Activated T-cell treated with anti-CD3 and anti-CD28 coated beads, Interleukin-2, amount 50 U/mL, for 4 hours (primary cell): ENCODE data around the gene SOX9. TPM values are rescaled to one million over a fixed set of nuclear protein-coding genes. Genes with fewer than 3 reads are reported as not detected.

Source experiments
- ATAC-seq, 2 donors: fragments of 200-7000 bp; cut with Tn5 transposase; one replicate each; pipeline ENCODE4 v1.10.0; 2021
- DNase-seq: peaks from one replicate; pipeline ENCODE4 v3.0.0-alpha.2; 2020
- H3K27me3 Mint-ChIP-seq: one replicate; pipeline ENCODE4 v1.8.0; 2021; ENCODE audit warnings: low read depth, mixed read lengths
- H3K36me3 Mint-ChIP-seq: one replicate; pipeline ENCODE4 v1.8.0; 2022; ENCODE audit warnings: mixed read lengths; ENCODE audit not compliant: insufficient read depth
- H3K4me1 Mint-ChIP-seq: one replicate; pipeline ENCODE4 v1.8.0; 2021; ENCODE audit warnings: low read depth, mixed read lengths
- H3K4me3 Mint-ChIP-seq: one replicate; pipeline ENCODE4 v1.8.0; 2021; ENCODE audit warnings: mild to moderate bottlenecking, moderate library complexity, mixed read lengths
- H3K9me3 Mint-ChIP-seq: one replicate; pipeline ENCODE4 v1.8.0; 2021; ENCODE audit warnings: mixed read lengths
- total RNA-seq, 3 donors: library from RNA; stranded (reverse); gene quantifications; one replicate each; pipeline ENCODE4 v1.2.1, GENCODE V29; 2021

The SOX9 gene
- total RNA-seq, 3 donors from 2014 or later, result 0.08 to 0.16 (median 0.15) TPM

GRCh38 chr17:72118335-72119076 is 2.3 kb upstream of the SOX9 start:
- ATAC-seq, result no peak
- DNase-seq, result no peak
- Mint-ChIP-seq H3K9me3 (no peaks in the 10 kb centered on the region), H3K4me3 (no peak overlapping the region), H3K4me1 (peaks cover 2% of the 10 kb centered on the region), H3K36me3 (no peaks in the 10 kb centered on the region), H3K27me3 (peaks cover 77% of the 10 kb centered on the region)

- no peaks in the 10 kb centered on the region for H3K36me3 Mint-ChIP-seq
- H3K27me3 Mint-ChIP-seq, result peaks cover 74% of the 10 kb centered on the region
- H3K4me1 Mint-ChIP-seq, result peaks cover 2% of the 10 kb centered on the region
- ATAC-seq (no peak), DNase-seq (no peak)
- no peak overlapping the region for H3K4me3 Mint-ChIP-seq
- no peaks in the 10 kb centered on the region for H3K9me3 Mint-ChIP-seq
Measured at GRCh38 chr17:72119077-72119872, 1.5 kb upstream of the SOX9 start.

- Mint-ChIP-seq H3K27me3 (peaks cover 72% of the 10 kb centered on the region), H3K4me1 (peaks cover 2% of the 10 kb centered on the region), H3K9me3 (no peaks in the 10 kb centered on the region), H3K36me3 (no peaks in the 10 kb centered on the region), H3K4me3 (peak overlapping the region; percentile 40)
- ATAC-seq (no peak), DNase-seq (no peak)
Measured at GRCh38 chr17:72119873-72120641, 763 bp upstream of the SOX9 start.

- no peaks in the 10 kb centered on the region for H3K36me3 Mint-ChIP-seq
- peaks cover 2% of the 10 kb centered on the region for H3K4me1 Mint-ChIP-seq
- H3K4me3 Mint-ChIP-seq, result no peak overlapping the region
- no peak for ATAC-seq
- no peaks in the 10 kb centered on the region for H3K9me3 Mint-ChIP-seq
- H3K27me3 Mint-ChIP-seq, result peaks cover 64% of the 10 kb centered on the region
- DNase-seq, result no peak
Measured at GRCh38 chr17:72121164-72122009, 567 bp downstream of the SOX9 start.

- H3K27me3 Mint-ChIP-seq, result peaks cover 56% of the 10 kb centered on the region
- no peaks in the 10 kb centered on the region for H3K36me3 Mint-ChIP-seq
- DNase-seq, result no peak
- H3K4me1 Mint-ChIP-seq, result peaks cover 2% of the 10 kb centered on the region
- H3K9me3 Mint-ChIP-seq, result no peaks in the 10 kb centered on the region
- ATAC-seq, result no peak
- no peak overlapping the region for H3K4me3 Mint-ChIP-seq
Measured at GRCh38 chr17:72122010-72122764, 1.4 kb downstream of the SOX9 start.

- Mint-ChIP-seq H3K9me3 (no peaks in the 10 kb centered on the region), H3K4me1 (peaks cover 2% of the 10 kb centered on the region), H3K4me3 (no peak overlapping the region), H3K27me3 (peaks cover 56% of the 10 kb centered on the region), H3K36me3 (no peaks in the 10 kb centered on the region)
- no peak for DNase-seq
- no peak for ATAC-seq
Measured at GRCh38 chr17:72122765-72123529, 2.1 kb downstream of the SOX9 start.

- Mint-ChIP-seq H3K9me3 (no peaks in the 10 kb centered on the region), H3K4me3 (no peak overlapping the region), H3K27me3 (peaks cover 49% of the 10 kb centered on the region), H3K36me3 (no peaks in the 10 kb centered on the region), H3K4me1 (peaks cover 2% of the 10 kb centered on the region)
- no peak for ATAC-seq
- DNase-seq, result no peak
Measured at GRCh38 chr17:72123530-72124437, 3.0 kb downstream of the SOX9 start.

GRCh38 chr17:72124438-72124775 is 3.6 kb downstream of the SOX9 start:
- peaks cover 44% of the 10 kb centered on the region for H3K27me3 Mint-ChIP-seq
- H3K9me3 Mint-ChIP-seq, result no peaks in the 10 kb centered on the region
- ATAC-seq (no peak), DNase-seq (no peak)
- no peaks in the 10 kb centered on the region for H3K36me3 Mint-ChIP-seq
- H3K4me3 Mint-ChIP-seq, result no peak overlapping the region
- peaks cover 2% of the 10 kb centered on the region for H3K4me1 Mint-ChIP-seq

- Mint-ChIP-seq H3K36me3 (no peaks in the 10 kb centered on the region), H3K4me1 (peaks cover 2% of the 10 kb centered on the region), H3K27me3 (peaks cover 37% of the 10 kb centered on the region), H3K4me3 (no peak overlapping the region), H3K9me3 (no peaks in the 10 kb centered on the region)
- DNase-seq (no peak), ATAC-seq (no peak)
Measured at GRCh38 chr17:72125226-72125651, 4.4 kb downstream of the SOX9 start.

- ATAC-seq (no peak), DNase-seq (no peak)
- no peak overlapping the region for H3K4me3 Mint-ChIP-seq
- H3K36me3 Mint-ChIP-seq, result no peaks in the 10 kb centered on the region
- H3K4me1 Mint-ChIP-seq, result peaks cover 2% of the 10 kb centered on the region
- peaks cover 34% of the 10 kb centered on the region for H3K27me3 Mint-ChIP-seq
- H3K9me3 Mint-ChIP-seq, result no peaks in the 10 kb centered on the region
Measured at GRCh38 chr17:72125742-72126141, 4.9 kb downstream of the SOX9 start.

GRCh38 chr17:72126575-72127486 is 6.0 kb downstream of the SOX9 start:
- H3K9me3 Mint-ChIP-seq, result no peaks in the 10 kb centered on the region
- H3K4me1 Mint-ChIP-seq, result peaks cover 2% of the 10 kb centered on the region
- H3K36me3 Mint-ChIP-seq, result no peaks in the 10 kb centered on the region
- ATAC-seq (no peak), DNase-seq (no peak)
- H3K4me3 Mint-ChIP-seq, result no peak overlapping the region
- H3K27me3 Mint-ChIP-seq, result peaks cover 30% of the 10 kb centered on the region
